Activated CD8-positive, alpha-beta memory T cell treated with anti-CD3 and anti-CD28 coated beads, Interleukin-2, amount 50 U/mL, for 1 hour (primary cell): ENCODE data around the gene TULP1.
"Not testable (repeated sequence)": the region's sequence is repeated elsewhere in the genome, so short reads cannot be mapped to it uniquely, and the experiment has no call there.

Source experiments
- DNase-seq: peaks from one replicate; pipeline ENCODE4 v3.0.0-alpha.2; 2020; ENCODE audit errors: extremely low read depth

Gene TULP1

DNA sequence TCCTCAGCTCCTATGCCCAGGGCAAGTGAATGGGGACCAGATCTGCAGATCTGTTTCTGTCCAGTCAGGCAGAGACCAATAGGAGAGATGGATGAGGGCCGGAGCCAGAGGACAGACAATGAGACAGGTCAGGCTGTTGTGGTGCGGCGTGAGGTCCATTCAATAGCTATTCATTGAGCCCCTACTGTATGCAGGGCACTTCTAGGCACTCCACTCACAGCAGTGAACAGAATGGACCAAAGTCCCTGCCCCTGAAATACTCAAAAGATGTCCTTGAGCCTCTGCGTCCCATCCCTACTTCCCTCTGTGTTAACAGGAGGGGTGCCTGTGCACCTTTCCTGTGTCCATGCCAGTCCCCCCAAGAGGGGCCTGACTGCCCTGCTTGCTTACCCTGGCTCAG, 8.5 kb upstream of the TULP1 start:
- no peak for DNase-seq

DNA sequence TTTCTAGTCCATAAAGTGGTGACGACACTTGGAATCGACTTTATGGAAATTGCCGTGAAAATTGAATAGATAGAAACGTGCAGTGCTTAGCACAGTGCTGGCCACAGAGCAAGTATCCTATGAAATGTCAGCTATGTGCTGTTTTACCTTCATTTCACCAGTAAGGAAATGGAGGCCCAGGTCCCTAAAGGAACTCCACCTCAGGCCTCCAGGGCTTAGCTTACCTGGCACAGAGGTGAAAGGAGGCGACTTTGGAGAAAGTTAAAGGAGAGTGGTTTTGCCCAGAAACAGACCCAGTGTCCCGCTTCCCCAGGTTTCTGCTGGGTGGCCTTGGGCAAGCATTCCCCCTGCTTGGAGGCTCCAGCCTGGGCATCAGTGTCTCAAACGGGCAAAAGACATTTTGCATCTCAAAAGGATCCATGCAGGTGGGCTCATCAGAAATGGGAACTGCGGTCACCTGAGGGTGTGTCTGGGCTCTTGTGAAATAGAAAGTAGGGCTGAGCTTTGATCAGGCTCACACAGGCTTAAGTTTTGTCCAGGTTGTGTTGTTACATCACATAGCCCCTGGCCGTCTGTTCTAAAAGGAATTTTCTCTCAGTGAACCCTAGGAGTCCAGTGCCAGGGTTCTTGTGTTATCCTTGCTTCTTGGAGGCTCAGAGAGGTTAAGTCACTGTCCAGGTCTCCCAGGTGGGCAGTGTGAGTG, 6.8 kb upstream of the TULP1 start:
- no peak for DNase-seq

DNA sequence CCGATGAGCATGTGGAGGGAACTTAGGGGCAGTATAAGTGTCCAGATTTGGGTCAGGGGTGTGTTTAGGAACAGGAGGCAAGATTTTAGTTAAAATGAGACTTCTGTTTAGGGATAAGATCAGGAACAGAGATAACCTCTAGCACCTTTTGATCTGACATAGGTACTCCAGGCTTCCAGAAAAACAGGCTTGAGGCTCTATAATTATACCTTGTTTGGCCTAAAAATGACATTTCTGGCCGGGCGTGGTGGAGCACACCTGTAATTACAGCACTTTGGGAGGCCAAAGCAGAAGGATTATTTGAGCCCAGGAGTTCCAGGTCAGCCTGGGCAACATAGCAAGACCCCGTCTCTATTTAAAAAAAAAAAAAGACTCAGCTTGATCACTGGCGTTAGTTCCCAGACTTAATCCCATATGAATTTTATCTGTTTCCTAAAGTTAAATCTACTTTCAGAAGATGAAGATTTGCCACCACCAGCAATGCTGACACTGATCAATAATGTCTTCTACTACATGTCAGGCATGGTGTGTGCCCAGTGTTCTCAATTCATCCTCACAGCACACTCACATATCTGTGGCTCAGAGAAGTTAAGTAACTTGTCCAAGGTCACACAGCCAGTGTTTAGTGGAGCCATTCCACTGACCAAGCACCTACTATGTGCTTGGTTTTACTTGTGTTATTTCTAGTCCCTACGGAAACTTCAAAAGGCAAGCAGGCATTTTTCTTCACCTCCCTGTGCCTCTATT, 6.0 kb upstream of the TULP1 start:
- no peak for DNase-seq

DNA sequence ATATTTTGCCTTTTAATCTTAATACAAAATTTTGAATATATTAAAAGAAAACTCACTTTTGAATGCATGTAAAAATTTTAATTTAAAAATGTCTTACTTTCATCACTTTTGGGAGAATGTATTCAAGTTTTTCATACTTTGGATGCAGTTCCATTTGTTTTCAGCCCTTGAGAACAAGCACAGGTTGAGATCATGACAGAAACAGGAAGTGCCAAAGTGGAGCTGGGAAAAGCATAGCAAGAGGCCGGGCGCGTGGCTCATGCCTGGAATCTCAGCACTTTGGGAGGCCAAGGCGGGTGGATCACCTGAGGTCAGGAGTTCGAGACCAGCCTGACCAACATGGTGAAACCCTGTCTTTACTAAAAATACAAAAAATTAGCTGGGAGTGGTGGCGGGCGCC, 5.3 kb upstream of the TULP1 start:
- not testable (repeated sequence) for DNase-seq

DNA sequence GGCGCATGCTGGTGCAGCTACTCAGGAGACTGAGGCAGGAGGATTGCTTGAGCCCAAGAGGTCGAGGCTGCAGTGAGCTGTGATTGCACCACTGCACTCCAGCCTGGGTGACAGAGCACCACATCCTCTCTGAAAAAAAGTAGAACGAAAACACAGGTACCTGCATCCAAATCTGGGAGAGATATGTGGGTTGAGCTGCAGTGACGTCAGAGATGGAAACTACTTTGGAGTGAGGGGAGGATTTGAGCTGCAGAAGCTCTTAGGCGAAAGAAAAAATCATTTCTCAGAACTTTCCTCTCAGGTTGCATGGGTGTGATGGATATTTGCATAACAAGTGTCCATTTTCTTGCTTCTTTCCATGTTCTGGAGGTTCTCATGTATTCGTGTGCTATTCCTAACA, 4.0 kb upstream of the TULP1 start:
- DNase-seq = no peak

DNA sequence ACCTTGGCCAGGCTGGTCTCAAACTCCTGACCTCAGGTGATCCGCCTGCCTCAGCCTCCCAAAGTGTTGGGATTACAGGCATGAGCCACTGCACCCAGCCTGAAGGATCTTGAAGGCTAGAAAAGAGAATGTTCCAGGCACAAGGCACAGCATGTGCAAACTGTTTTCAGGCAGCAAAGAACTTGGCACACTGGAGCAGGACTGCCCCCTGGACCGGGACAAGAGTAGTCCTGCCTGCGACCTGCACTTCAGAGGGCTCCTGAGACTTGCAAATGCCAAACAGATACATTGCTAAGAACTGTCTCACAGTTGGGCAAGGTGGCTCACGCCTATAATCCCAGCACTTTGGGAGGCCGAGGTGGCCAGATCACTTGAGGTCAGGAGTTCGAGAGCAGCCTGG, 3.2 kb upstream of the TULP1 start:
- DNase-seq = not testable (repeated sequence)

DNA sequence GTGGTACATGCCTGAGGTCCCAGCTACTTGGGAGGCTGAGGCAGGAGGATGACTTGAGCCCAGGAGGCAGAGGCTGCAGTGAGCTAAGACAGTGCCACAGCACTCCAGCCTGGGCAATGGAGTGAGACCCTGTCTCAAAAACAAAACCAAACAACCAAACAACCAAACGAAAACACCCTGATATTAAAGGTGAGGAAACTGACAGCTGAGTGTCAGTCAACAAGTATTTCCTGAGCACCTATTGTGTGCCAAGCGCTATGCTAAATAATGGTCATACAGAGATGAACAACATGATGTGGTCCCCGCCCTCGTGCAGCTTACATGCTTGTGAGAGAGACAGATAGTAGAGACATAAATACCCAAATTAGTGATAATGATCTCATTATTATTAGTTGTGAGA, 1.9 kb upstream of the TULP1 start:
- DNase-seq = no peak

DNA sequence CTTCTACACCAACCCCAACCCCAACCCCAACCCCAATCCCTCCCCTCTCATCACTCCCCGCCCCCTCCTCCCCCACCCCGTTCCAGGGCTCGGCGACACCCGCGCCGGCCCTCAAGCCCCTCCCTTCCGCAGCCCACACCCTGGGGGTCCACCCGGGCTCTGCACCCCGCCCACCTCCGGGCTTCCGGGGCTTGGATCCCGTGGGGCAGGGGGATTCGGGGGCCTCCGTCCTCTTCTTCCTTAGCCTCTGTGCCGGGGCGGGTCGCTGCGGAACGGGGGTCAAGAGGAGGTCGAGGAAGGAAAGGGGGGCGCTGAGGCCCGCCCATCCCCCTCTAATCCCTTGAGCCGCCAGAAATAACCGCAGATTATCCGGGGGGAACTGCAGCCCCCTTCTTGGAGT, 690 bp downstream of the TULP1 start:
- DNase-seq = no peak

DNA sequence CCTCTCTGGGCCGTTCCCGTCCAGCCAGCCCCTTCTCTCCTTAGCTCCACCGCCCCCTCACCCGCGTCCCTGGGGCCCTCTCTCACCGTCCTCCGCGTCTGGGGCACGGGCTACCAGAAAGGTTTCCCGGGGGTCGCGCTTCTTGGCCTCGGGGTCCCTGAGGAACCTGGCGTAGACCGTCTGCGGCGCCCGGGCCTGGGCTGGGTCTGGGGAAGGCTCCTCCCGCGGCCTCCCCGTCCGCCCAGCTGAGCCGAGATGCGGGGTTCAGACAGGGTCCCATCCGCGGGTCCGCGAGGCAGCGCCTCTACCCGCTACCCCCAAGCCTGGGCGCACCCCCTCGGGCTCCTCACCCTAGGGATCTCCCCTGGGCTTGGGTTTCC, 1.1 kb downstream of the TULP1 start:
- DNase-seq = no peak

DNA sequence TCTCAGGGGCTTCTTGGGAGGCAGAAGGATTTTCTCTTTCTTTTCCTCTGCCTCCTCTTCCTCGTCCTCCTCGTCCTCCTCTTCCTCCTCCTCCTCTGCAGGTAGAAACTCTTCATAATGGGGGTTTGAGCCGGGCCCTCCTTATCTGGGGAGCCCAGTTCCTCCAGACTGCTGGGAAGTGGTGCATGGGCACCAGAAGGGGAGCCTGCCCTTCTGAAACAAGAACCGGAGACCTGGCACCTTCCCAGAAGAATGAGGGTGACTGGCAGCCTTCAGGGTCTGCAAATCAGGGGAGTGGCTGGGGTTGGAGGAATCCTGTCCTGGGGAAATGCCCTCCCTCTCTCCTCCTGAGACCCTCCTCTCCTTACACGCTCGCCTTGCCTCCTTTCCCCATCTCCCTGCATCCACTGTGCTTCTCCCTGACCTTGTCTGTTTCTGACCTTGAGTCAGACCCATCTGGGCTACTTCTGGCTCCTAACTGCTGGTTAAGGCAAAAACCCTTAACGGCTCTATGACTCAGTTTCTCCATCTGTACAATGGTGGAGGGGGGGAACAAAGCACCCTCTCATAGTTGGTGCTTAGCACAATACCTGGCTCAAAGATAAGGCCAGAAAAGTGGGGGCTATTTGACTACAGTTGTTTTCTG, 1.7 kb downstream of the TULP1 start:
- DNase-seq = no peak

DNA sequence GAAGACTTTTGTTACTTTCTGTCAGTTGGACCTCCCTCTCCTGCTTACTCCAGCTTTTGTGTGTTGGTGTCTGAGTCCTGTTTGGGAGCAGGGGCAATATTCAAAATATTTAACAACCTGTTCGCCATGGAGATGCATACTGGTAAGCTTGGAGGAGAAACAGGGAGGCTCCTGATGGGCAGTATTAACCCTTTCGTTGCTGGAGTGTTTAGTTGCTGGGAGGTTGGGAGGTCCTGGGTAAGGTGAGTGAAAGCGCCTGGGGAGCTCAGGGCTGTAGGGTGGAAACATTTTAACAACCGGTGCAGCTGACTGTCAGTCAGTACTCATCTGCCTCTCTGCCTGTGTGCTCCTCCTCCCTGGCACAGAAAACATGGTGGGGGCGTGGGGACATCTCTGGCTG, 4.2 kb downstream of the TULP1 start:
- no peak for DNase-seq

DNA sequence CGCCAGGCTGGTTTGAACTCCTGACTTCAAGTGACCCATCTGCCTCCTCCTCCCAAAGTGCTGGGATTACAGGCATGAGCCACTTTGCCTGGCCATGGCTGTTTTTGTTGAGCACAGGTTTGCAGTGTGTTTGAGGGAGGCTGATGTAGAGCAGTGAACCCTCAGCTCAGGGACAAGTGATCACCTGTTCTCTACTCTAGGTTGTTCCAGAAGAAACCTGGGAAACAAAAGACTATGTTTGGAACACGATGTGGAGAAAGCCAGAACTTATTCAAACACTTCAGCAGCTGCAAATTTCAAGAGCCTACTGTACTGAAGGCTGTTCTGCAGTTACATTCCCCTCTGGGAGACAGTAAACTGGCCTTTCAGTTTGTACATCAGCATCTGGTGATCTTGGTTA, 4.7 kb downstream of the TULP1 start:
- DNase-seq = no peak

DNA sequence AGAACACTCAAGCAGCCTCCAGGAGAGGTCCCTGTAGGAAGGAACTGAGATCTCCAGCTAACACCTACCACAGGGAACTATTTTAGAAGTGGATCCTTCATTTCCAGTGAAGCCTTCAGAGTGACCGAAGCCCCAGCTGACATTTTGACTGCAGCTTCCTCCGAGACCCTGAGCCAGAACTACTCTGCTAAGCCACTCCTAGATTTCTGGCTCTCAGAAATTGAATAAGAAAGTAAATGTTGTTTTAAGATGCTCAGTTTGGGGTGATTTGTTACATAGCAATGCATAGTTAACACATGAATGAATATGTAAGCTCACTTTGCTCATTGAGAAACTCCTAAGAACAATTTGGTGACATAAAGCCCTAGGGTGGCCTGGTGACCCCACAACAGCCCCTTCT, 5.5 kb downstream of the TULP1 start:
- DNase-seq = no peak

DNA sequence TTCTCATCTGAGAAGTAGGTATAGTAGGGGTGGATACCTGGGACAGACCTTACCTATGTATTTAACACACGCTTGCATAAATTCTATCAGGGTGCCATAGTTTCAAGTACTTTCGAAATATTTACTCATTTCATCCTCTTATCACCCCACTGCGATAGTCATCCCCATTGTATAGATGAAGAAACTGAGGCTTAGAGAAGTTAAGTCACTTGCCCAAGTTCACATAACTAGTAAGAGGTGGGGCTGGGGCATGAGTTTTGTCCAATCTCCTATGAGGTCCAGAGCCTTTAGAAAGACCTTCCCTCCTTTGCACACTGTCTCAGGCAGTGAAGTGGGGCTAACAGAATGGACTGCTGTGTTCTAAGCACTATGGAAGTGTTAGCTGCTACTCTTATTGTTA, 6.2 kb downstream of the TULP1 start:
- no peak for DNase-seq

DNA sequence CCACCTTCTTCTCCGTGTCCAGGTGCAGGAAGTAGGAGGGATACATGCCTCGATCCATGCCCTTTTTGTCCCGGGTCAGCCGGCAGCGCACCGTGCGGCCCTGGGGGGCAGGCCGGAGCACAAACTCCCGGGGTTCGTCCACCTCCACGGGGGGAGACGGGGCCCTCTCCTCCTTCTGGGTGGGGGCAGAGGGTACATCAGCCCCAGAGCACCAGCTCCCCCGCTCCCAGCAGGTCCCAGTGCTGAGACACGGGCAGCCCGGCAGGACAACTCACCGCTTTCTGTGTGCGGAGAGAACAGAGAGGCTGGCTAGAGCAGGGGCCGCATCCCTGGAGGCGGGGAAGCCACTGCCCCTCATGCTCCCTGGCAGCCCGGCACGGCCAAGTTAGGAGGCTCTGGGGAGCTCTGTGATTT, 6.7 kb downstream of the TULP1 start:
- DNase-seq = no peak

DNA sequence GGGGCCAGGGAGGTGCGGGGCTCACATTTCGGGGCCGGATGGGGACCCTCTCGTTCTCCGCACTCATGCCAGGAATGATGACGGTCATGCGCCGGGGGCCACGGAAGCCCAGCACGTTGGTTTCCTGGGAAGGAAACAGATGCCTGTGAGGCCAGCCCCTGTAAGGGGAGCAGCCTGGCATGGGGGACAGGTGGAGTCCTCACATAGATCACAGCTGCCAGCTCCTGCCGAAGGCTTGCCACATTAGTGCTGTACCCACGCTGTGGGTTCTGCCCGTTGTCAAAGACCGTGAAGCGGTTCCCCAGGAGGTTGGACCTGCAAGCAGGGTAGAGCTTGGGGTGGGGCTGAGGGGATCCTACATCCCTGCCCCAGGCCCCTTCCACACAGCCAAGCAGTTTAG, 9.2 kb downstream of the TULP1 start:
- no peak for DNase-seq

DNA sequence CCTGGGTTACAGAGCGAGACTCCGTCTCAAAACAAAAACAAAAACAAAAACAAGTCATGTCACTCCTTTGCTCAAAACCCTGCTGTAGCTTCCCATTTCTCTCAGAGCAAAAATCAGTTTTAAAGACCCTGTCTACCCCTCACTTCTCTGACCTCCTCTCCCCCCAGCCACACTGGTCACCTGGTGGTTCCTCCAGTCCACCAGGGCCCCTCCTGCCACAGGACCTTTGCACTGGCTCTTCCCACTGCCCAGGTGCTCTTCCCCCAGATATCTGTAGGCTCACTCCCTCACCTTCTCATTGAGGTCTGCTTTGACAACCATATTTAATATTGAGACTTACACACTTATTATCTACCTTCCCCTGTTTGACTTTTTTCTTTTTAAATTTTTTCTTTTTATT, 10.9 kb downstream of the TULP1 start:
- DNase-seq = no peak

DNA sequence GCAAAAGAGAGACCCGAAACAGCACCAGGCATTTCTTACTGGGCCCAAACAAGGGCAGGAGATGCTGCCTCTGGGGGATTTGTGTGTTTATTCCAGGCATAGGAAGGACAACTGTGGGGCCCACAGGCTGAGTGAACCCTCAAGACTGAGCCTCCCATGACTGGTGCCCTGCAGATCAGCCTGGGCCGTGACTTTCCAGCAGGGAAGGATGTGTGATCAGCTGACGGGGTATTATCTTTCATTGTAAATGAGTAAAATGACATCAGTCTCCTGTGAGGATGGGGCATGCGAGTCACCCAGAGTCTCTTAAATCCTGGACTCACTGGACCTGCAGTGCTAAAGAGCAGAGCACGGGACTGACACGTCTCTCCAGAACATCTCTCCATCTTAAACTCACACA, 11.9 kb downstream of the TULP1 start:
- no peak for DNase-seq

DNA sequence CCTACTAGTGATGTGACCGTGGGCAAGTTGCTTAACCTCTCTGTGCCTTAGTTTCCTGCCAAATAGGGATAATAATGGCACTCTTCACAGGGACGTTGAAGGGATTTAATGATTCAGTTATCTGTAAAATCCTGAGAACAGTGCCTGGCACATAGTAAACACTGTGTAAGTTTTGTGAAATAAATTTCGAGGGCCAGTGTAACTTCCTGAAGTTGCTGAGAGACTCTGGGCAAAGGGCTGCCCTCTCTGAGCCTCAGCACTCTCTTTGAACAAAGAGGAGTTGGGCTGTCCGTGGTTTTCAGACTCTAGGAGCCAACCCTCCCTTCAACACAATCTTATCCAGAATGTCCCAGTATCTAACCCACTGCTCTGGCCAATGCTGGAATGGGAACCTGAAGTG, 13.3 kb downstream of the TULP1 start:
- no peak for DNase-seq

DNA sequence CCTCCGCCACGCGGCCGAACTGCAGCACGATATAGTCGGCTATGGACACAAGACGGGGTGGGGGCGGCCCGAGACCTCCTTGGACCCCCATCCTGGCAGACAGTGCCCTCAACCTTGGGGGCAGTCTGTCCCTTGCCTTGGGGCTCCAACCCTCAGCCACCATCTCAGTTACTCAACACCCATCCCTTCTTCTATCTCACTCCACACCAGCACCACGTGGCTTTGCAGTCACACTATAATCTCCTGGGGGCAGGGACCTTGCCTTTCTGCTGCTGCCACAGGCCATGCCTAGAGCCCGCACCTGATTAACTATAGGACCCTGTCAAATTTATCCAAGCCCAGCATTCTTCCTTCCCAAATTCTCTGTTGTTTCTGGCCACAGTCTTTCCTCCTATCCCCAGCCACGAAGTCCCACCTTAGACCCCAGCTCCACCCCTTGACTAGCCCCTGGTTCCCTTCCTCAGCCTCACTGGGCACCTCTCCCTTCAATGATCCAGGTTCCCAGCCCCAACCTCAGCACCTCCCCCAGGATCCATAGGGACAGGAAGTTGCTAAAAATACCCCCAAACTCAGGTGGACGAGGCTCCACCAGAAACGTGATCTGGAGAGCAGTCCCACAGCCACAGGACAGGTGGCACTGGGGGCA, 14.2 kb downstream of the TULP1 start:
- DNase-seq = no peak

DNA sequence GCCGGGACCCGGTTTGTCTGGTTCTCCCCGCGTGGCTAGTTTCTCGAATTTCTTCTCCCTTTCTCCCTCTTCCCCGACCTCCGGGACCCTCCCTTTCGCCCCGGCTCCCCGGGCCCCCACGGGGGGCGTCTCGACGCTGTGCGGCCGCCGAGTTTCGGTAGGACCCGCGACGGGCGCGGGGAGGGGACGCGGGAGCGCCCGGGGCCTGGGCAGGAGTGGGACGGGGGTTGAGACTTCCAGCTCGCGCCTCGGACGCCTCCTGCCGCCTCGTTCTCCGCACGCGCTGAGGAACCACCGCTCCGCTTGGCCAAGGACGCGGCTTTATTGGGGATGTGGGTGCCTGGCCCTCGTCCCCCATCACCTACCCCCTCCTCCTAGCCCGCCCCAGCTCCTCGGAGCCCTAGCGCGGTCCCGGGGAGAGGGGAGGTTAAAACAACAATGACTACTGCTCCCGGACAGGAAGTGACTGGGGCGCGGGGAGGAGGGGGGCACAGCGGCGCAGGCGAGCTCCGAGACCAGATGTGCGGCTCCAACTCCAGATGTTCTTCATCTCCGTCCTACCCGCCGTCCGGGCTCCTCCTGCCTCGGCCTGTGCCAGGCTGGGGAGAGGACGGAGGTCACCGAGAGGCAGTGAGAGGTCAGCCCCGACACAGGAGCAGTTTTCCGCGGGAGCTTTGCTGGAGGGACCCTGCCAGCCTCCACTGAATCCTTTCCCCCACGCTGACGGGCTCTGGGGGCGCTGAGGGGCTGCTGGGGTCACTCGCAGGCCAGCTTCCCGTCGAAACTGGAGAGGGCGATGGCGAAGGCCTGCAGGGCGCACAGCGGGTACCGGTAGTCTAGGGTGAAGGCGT, 14.9 kb downstream of the TULP1 start:
- DNase-seq = no peak
